ENCODE results near the gene MYH9.

GRCh38 chr22:36355894-36356293, 31.9 kb downstream of the MYH9 start:
- TF ChIP-seq CTCF (conservative IDR thresholded peaks at IDR 0.05) (no peak), EZH2 (IDR thresholded peaks at IDR 0.05; ENCODE audit: low read depth) (no peak)
